Head of caudate nucleus (tissue), 42 donors: ENCODE measurements around the gene CDK17.

ENCODE experiments used
- DNase-seq, 42 donors: peaks; one replicate each; pipeline versions ENCODE4 v3.0.0 to v3.0.0-alpha.2; 2020 to 2021; ENCODE audit warnings: mixed read lengths in 7 of 42
- intact Hi-C: fragments of 100-400 bp; cut with DNase I; formaldehyde crosslinking; loops from one replicate; pipeline ENCODE4 v1.15.0; 2022

CDK17 gene

GRCh38 chr12:96258104-96258961 is 141.9 kb downstream of the CDK17 start:
- intact Hi-C loops, result no loop called here
- DNase-seq, result peak in 6 of 42 donors; percentile 47 to 63 (median 52)

- no peak for DNase-seq
- intact Hi-C loops, result no loop called here
Measured at GRCh38 chr12:96257550-96258103, 142.6 kb downstream of the CDK17 start.

- intact Hi-C loops, result no loop called here
Measured at GRCh38 chr12:96256672-96257361, 143.4 kb downstream of the CDK17 start.

GRCh38 chr12:96255077-96255476 is 145.2 kb downstream of the CDK17 start:
- intact Hi-C loops, result no loop called here
- DNase-seq, result no peak

More at GRCh38 chr12:96256672-96257361, 143.4 kb downstream of the CDK17 start:
- no peak for DNase-seq

DNA sequence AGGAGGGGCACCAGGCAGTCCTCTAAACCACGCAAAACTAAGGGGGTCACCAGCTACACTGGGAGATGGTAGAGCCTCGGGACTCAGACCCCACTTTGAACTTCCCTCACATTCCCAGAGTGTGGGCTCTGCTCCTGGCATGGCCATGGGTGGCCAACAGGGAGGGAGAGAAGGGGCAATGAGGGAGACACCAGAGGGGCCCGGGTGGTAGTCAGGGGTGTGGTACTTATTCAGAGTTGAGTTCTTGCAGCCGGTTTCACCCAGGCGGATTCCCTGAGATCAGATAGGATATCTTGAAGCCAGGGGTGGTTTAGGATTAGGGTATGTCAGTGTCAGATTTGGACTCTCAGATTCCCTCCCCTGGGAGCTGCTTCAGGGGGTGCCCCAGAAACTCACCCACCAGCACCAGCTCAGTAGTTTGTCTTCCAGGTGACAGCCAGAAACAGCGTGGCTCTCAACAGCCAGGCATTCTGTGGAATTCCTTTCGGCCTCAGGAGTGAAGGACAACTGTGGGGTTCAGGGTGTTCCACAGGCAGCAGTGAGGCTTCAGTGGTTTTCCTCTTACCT is 150.0 kb downstream of the CDK17 start:
- DNase-seq, result no peak
- intact Hi-C loops, result no loop called here

DNA sequence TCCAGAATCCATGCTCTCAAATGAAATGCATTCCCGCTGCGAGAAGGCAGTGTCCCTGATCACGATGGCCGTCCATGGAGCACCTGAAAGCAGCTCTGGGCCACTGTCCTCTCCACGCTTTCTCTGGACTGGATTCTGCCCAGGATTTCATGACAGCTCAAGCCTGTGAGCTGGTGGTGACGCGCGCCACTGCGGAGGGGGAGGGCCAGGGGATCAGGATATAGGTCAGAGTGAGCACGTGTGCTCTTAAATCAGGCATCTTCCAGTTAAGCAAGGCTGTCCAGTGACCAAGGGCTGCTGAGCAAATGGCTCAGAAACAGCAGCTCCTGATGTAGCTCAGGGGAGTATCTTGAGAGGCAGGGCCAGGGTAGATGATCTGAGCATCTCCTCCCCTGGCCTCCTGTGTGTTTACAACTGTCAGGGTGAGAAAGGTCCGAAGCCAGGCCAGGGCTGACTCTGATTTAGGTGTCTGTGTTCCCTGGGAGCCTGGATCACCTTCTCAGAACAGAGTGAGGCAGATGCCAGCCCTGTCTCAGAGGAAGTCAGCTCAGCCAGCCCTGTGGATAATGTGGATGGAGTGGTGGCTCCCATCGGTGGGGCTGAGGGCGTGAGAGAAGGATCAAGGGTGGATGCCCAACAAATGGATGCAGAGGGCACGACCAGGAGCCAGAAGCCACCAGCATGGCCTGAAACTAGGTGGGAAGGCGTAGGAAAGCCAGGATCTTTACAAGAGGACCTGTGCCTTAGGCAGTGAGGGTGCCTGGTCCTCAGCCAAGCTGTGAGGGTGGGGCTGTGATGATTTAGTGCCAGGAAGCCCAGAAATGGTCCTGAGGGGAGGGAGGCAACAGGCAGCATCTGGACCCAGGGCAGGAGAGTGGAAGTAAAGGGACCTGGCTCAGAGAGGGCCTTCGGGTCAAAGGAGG is 150.8 kb downstream of the CDK17 start:
- no peak for DNase-seq
- intact Hi-C loops, result no loop called here

DNA sequence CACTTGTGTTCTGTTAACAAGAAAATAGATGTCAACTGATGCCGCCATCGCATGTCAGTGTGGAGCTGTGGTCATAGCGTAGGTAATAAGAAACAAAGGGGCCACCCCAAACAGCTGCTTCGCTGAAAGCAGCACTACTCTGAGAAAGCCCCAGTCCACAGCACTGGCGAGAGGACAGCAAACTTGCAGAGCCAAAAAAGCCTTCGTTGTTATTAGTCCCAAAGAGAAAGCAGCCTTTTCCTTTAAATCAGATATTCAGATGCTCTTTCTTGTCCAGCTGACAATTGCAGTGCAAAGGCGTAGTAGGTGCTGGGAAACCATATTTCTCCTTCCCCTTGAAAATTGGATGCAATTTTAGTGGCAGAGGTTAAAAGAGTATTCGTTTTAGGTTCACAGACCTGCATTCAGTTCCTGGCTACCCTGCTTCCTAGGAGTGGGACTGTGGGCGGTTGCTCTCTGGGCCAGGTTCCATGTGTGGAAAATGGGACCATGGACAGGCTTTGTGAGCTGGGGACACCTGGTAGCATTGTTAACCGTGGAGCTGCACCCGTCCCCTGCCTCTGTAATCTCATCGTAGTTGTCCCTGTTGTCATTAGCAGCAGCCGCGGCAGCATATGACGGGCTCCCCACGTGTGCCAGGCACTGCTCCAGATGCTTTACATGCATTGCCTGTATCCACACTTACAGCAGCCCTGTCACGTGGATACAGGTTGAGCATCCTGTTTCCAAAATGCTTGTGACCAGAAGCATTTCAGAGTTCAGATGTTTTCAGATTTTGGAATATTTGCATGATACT is 151.9 kb downstream of the CDK17 start:
- intact Hi-C loops, result no loop called here
- DNase-seq, result peak in 33 of 42 donors; percentile 31 to 76 (median 57)

- no peak for DNase-seq
- intact Hi-C loops, result no loop called here
Measured at GRCh38 chr12:96247563-96247962, 152.7 kb downstream of the CDK17 start.

DNA sequence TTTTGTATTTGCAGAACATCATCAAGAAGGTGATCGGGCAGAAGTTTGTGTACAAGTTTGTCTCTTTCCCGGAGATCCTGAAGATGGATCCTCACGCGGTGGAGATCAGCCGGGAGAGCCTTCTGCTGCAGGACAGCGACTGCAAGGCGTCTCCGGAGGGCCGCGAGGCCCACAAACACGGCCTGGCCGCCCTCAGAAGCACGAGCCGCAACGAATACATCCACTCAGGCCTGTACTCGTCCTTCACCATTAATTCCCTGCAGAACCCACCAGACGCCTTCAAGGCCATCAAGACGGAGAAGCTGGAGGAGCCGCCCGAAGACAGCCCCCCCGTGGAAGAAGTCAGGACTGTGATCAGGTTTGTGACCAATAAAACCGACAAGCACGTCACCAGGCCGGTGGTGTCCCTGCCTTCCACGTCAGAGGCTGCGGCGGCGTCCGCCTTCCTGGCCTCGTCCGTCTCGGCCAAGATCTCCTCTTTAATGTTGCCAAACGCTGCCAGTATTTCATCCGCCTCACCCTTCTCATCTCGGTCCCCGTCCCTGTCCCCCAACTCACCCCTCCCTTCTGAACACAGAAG is 153.2 kb downstream of the CDK17 start:
- intact Hi-C loops, result no loop called here
- no peak for DNase-seq

DNA sequence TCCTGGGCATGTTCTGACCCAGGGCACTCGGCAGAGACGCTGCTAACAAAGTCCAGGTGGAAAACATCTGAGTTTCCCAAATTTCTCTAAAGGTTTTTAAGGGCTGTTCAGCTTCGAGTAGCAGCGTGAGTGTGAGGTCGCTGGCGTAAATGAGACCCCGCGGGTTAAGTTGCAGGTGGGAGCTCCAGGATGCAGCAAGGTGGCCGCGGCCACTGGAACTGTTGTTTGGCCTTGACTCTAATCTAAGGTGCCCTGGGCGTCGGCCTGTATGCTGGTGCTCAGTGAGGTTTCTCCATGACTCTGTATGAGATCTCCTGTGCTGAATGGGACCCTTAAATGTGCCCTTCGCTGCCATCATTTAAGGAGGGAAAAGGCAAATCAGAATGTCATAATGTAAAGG is 155.4 kb downstream of the CDK17 start:
- intact Hi-C loops, result no loop called here

GRCh38 chr12:96242597-96242996 is 157.6 kb downstream of the CDK17 start:
- intact Hi-C loops, result no loop called here
- DNase-seq, result peak in 2 of 42 donors; percentile 9 to 21

More for the DNA sequence above, 155.4 kb downstream of the CDK17 start:
- DNase-seq, result peak in 1 of 42 donors; percentile 4

GRCh38 chr12:96241846-96242256 is 158.4 kb downstream of the CDK17 start:
- DNase-seq, result peak in 10 of 42 donors; percentile 38 to 76 (median 55)
- intact Hi-C loops, result no loop called here

GRCh38 chr12:96241431-96241830 is 158.8 kb downstream of the CDK17 start:
- DNase-seq, result no peak
- intact Hi-C loops, result no loop called here

- intact Hi-C loops, result no loop called here
- DNase-seq, result no peak
Measured at GRCh38 chr12:96240656-96241055, 159.6 kb downstream of the CDK17 start.

DNA sequence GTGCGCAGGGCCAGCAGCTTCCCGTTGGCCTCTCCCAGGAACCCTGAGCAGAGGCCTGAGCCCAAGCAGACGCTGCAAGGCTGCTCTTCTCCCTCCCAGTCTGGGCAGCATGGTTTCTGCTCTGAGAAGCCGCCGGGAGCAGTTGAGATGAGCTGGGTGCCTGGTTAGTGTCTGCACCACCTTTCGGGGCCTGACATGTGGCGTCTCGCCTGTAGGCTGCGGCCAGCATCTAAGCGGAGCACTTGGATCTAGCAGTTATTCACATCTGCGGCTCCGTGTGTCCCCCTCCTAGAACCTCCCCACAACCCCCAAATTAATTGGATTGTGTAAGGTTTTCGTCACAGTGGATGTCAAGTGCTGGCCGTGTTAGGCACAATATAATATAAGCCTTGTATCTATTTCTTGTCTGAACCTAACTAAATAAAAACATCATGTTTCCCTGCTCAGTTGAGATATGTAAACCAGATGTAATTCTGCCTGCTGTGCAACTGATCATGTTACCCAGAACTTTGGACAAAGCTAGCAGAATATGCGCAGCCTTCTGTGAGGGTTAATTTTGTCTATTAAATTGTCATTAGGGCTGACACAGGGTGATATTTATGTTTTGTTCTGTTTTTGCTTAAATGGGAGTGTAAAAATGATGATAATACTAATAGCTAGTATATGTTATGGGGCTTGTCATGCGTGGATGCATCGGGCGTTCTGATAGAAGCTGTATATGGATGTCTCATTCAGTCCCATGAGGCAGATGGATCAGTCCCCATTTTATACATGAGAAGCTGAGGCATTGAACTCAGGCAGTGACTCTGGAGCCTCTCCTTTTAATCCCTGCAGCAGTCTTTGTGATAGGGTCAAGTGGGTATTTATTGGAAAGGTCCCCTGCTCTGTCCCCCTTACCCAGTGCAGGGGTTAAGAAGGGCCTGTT is 160.3 kb downstream of the CDK17 start:
- intact Hi-C loops, result no loop called here
- no peak for DNase-seq

DNA sequence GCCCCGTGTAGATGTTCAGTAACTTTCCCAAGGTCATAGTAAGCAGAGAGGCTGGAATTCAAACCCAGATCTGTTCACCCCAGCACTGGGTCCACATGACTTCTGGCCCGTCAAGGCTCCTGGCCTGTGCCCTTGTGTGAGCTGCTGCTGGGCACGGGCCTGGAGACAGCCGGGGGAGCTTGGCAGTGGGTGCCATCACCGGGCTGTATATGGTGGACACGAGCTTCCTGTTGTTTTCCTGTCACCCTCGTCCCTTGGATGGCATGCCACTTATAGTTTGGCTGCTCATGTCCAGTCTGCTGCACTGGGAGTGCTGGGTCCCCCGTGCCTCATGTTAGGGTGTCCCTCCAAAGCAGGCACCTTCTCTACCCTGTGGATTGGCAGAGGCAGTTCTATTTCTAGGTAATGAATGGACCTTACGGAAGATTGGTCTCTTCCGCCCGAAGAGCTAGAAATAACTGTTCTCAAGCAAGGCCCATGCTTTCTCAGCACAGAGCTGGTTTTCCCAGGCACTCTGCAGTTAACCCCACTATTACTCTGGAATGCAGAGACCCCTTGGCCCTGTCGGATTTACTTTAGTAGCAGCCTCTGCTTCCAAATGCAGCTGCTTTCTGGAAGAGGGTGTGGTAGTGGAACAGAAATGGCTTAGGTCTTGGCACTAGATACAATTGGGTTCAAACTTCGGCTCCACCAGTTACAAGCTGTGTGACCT is 161.7 kb downstream of the CDK17 start:
- intact Hi-C loops, result no loop called here
- peak in 1 of 42 donors; percentile 20 for DNase-seq
